Endothelial cell (in vitro differentiated cells): ENCODE data around the gene KCNIP1. TPM values are rescaled to one million over a fixed set of nuclear protein-coding genes. Genes with fewer than 3 reads are reported as not detected.

Experiments
- DNase-seq: peaks from one replicate; pipeline ENCODE4 v3.0.0; 2021; ENCODE audit warnings: low spot score
- H3K27ac Mint-ChIP-seq: one replicate; pipeline ENCODE4 v1.8.0; 2021; ENCODE audit warnings: mixed read lengths, inconsistent platforms; ENCODE audit not compliant: unreplicated experiment
- H3K27me3 Mint-ChIP-seq: one replicate; pipeline ENCODE4 v1.8.0; 2021; ENCODE audit warnings: mild to moderate bottlenecking, moderate library complexity, mixed read lengths, inconsistent platforms; ENCODE audit not compliant: unreplicated experiment
- H3K36me3 Mint-ChIP-seq: one replicate; pipeline ENCODE4 v1.8.0; 2021; ENCODE audit warnings: mild to moderate bottlenecking, low read depth, mixed read lengths, inconsistent platforms; ENCODE audit not compliant: unreplicated experiment
- H3K4me1 Mint-ChIP-seq: one replicate; pipeline ENCODE4 v1.8.0; 2021; ENCODE audit warnings: mild to moderate bottlenecking, mixed read lengths, inconsistent platforms; ENCODE audit not compliant: unreplicated experiment
- H3K4me3 Mint-ChIP-seq: one replicate; pipeline ENCODE4 v1.8.0; 2021; ENCODE audit warnings: mild to moderate bottlenecking, mixed read lengths, inconsistent platforms; ENCODE audit not compliant: unreplicated experiment
- H3K9me3 Mint-ChIP-seq: one replicate; pipeline ENCODE4 v1.8.0; 2021; ENCODE audit warnings: mixed read lengths, inconsistent platforms; ENCODE audit not compliant: unreplicated experiment
- CTCF ChIP-seq: fragments of 200-600 bp; sonication (generic); IDR thresholded peaks from one replicate; pipeline ENCODE4 v1.5.0; 2021; ENCODE audit warnings: antibody characterized with exemption; ENCODE audit not compliant: unreplicated experiment
- total RNA-seq: library from RNA; stranded (reverse); fragmentation: NEBNext Ultra II Directional; extraction: Animal tissue kit (Norgen Biotek cat#: 25700); gene quantifications from one replicate; pipeline ENCODE4 v1.2.1, GENCODE V29; 2021; ENCODE audit not compliant: unreplicated experiment

The KCNIP1 gene
- total RNA-seq, 1 donor from 2014 or later: 6.1 TPM

DNA sequence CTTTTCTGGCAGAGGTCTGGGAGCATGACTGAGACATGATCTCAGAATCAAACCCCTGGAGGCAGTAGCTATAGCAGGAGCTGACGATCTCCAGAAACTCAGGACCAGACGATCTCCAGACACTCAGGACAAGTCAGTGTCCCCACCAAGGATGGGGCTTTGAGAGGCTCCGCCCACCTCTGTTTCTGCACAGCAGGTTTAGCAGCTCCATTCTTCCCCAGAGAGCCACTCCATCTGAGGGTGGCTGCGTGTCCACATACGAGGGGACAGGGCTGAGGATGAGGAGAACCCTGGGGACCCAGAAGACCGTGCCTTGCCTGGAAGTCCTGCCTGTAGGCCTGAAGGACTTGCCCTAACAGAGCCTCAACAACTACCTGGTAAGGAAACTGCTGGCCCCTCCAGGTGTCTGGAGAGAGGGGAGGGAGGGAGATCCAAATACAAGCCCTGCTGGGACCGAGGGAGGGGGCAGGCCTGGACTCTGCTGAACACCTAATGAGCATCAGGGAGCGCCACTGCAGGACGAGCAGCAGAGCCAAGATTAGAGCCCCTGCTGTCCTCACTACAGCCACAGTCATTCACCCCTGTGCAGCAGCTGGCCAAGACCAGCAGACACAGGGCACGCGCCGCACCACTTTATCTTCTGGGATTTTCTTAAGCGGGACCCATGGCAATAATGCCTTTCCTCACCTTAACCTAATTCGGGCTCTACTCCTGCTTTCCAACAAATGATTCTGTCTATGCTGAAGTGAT lies 279.9 kb downstream of the KCNIP1 start, which contains the start of gene GABRP:
GABRP (plus strand) TSS at position 228 of the 750 bp plus-strand sequence. CDS start 4,891 bp downstream, outside the sequence.
- H3K27ac Mint-ChIP-seq: no peak within 1 kb of the TSS
- no peak within 1 kb of the TSS for H3K4me3 Mint-ChIP-seq
- H3K27me3 Mint-ChIP-seq: no peaks in the 10 kb centered on the region

DNA sequence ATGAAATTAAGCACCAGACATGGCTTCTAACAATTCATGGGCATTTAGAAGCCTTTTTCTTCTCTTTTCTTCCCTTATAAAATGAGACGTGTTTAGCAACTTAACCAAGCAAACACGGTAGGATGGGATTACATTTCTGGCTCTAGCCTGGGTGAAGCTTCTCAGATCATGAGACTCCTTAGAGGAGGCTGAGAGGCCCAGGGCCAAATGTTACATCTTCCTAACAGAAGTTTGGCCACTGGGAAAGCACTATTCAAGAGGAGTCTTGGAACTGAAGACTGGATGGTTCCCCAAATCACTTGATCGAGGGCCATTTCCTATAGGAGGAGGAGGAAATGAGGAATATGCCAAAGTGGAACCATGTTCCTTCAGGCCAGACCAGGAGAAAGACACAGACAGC lies 281.6 kb downstream of the KCNIP1 start:
- Mint-ChIP-seq H3K27ac (no peak overlapping the region), H3K4me3 (no peak overlapping the region), H3K4me1 (peaks cover 53% of the 10 kb centered on the region), H3K9me3 (no peaks in the 10 kb centered on the region), H3K36me3 (peaks cover 4% of the 10 kb centered on the region), H3K27me3 (peaks cover 6% of the 10 kb centered on the region)
- DNase-seq: no peak
- TF ChIP-seq CTCF: no peak

More for the DNA sequence above, 279.9 kb downstream of the KCNIP1 start, which contains the start of gene GABRP:
- no peak for DNase-seq
- Mint-ChIP-seq H3K36me3 (peaks cover under 1% of the 10 kb centered on the region), H3K4me1 (peaks cover 43% of the 10 kb centered on the region), H3K9me3 (no peaks in the 10 kb centered on the region)
- TF ChIP-seq CTCF: no peak

Other genes with a start within 250 kb of the KCNIP1 start
- 13.8 TPM for gene LCP2, start 206.2 kb upstream of the KCNIP1 start, total RNA-seq
- gene KCNMB1, start 114.7 kb upstream of the KCNIP1 start, total RNA-seq: 1.1 TPM